NCI-H1105 (cell line): ENCODE results near the gene ENOSF1.
"Not testable (repeated sequence)": the region's sequence is repeated elsewhere in the genome, so short reads cannot be mapped to it uniquely, and the experiment has no call there.

Source experiments
- DNase-seq: peaks from one replicate; lab custom pipeline; 2025; lab: John Stamatoyannopoulos, UW

Gene ENOSF1

GRCh38 chr18:706405-706804 lies 6.0 kb downstream of the ENOSF1 start:
- no peak for DNase-seq

GRCh38 chr18:703213-703967 lies 9.0 kb downstream of the ENOSF1 start:
- no peak for DNase-seq

- DNase-seq: no peak
These were observed 14.6 kb downstream of the ENOSF1 start for GRCh38 chr18:697800-698199.

- no peak for DNase-seq
These were observed 15.4 kb downstream of the ENOSF1 start for GRCh38 chr18:697012-697411.

- no peak for DNase-seq
These were observed 18.8 kb downstream of the ENOSF1 start for GRCh38 chr18:693466-694187.

GRCh38 chr18:692824-693223 lies 19.6 kb downstream of the ENOSF1 start:
- no peak for DNase-seq

GRCh38 chr18:688323-688722 lies 24.1 kb downstream of the ENOSF1 start:
- DNase-seq: no peak

GRCh38 chr18:686339-687111 lies 25.9 kb downstream of the ENOSF1 start:
- no peak for DNase-seq

- DNase-seq: no peak
These were observed 27.0 kb downstream of the ENOSF1 start for GRCh38 chr18:685438-685837.

GRCh38 chr18:683531-683930 lies 28.9 kb downstream of the ENOSF1 start:
- no peak for DNase-seq

- no peak for DNase-seq
These were observed 29.6 kb downstream of the ENOSF1 start for GRCh38 chr18:682833-683232.

- not testable (repeated sequence) for DNase-seq
These were observed 30.0 kb downstream of the ENOSF1 start for GRCh38 chr18:682416-682815.

- no peak for DNase-seq
These were observed 30.4 kb downstream of the ENOSF1 start for GRCh38 chr18:681985-682384.

- no peak for DNase-seq
These were observed 32.0 kb downstream of the ENOSF1 start for GRCh38 chr18:680392-680791.

GRCh38 chr18:679516-679915 lies 32.9 kb downstream of the ENOSF1 start:
- DNase-seq: no peak

GRCh38 chr18:678482-679182 lies 33.8 kb downstream of the ENOSF1 start:
- no peak for DNase-seq

- DNase-seq: no peak
These were observed 34.5 kb downstream of the ENOSF1 start for GRCh38 chr18:677951-678381.

GRCh38 chr18:677145-677544 lies 35.3 kb downstream of the ENOSF1 start:
- no peak for DNase-seq

GRCh38 chr18:676736-677135 lies 35.7 kb downstream of the ENOSF1 start:
- no peak for DNase-seq

- no peak for DNase-seq
These were observed 36.4 kb downstream of the ENOSF1 start for GRCh38 chr18:676069-676468.

GRCh38 chr18:675307-675706 lies 37.1 kb downstream of the ENOSF1 start:
- DNase-seq: no peak

GRCh38 chr18:673769-674168 lies 38.7 kb downstream of the ENOSF1 start:
- no peak for DNase-seq
